GM12801 (cell line): ENCODE measurements around the gene FEN1.

ENCODE experiments used
- TF ChIP-seq, protein P1 (sequence below): IDR thresholded peaks from one replicate; pipeline ENCODE4 v1.5.1; 2011; ENCODE audit warnings: control low read depth; ENCODE audit not compliant: insufficient read length; ENCODE audit errors: extremely low read depth

The FEN1 gene

DNA sequence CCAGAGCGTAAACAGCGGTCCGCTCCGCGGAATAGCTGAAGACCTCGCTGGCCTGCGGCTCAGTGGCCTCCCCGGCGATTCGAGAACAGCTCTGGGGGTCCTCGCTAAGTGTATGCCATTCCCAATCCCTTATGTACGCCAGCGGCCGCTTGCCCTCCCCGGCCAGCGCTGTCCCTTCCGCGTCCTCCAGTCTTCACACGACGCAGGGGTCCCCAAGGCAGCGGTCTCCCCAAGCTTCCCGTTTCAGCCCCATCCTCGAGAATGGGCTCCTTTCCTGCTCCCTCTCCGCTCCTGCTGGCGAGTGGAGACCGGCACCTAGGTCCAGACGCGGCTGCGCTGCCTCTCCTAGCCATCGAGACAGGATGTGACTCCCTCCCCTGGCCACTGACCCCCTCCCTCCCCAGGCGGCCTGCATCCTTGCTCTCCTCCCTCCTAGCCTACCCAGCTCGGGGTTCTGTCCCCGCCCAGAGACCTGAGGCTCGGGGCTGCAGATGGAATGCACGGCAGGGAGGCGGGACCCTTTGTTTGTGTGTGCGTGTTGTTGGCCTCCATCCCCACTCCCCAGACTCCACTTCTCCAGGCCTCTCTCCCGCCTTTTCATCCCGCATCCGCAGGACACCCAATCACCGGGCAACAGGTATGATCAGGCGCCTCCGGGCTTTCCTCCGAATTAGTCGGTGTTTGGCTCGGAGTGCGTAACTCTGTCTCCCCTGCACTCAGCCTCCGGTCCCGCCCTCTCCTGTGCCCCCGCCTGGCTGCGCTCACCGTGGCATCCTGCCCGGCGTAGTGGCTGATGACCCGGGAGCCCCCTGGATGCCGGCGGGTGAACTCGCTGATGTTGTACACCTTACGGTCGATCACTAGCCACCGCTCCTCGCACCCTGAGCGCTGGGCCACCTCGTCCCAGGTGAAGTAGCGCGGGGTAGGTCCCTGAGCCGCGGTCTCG lies 23.4 kb downstream of the FEN1 start:
- TF ChIP-seq, protein P1, sequence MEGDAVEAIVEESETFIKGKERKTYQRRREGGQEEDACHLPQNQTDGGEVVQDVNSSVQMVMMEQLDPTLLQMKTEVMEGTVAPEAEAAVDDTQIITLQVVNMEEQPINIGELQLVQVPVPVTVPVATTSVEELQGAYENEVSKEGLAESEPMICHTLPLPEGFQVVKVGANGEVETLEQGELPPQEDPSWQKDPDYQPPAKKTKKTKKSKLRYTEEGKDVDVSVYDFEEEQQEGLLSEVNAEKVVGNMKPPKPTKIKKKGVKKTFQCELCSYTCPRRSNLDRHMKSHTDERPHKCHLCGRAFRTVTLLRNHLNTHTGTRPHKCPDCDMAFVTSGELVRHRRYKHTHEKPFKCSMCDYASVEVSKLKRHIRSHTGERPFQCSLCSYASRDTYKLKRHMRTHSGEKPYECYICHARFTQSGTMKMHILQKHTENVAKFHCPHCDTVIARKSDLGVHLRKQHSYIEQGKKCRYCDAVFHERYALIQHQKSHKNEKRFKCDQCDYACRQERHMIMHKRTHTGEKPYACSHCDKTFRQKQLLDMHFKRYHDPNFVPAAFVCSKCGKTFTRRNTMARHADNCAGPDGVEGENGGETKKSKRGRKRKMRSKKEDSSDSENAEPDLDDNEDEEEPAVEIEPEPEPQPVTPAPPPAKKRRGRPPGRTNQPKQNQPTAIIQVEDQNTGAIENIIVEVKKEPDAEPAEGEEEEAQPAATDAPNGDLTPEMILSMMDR: no peak

DNA sequence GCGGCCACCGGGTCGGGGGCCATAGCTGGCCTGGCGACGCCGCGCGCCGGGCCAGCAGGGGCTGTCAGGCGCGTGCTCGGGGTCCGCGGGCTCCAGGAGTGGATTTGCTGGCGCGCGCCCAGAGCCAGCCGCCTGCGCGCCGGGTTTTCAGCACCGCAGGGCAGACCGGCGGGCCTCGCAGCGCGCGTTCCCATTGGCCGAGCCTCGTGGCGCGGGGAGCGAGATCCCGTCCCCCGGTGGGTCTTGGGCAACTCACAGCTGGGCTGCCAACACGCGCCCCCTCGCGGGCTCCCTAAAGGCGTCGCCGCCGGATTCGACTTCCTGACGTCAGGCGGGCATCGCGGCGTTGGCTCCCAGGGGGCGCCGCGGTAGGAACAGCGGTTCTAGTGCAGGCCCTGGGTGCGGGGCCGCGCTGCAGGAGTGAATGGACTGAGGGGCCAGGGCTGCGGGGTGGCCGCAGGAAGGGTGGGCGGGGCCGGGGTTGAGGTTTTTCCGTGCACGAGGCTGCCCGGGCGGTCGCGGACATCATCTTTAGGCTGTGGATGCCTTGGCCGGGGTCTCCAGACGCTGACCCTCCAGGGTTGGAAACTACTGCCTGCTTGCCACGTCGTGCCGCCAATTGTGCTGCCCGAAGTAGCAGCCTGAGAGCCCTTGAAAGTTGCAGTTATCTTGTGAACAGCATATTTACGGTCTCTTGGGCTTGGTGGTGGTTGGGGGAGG lies 24.2 kb downstream of the FEN1 start, which contains the start of gene FADS1:
FADS1 (minus strand) TSS at position 268 of the 720 bp plus-strand sequence; CDS start at position 194, 74 bp downstream.
- TF ChIP-seq, protein P1: no peak

DNA sequence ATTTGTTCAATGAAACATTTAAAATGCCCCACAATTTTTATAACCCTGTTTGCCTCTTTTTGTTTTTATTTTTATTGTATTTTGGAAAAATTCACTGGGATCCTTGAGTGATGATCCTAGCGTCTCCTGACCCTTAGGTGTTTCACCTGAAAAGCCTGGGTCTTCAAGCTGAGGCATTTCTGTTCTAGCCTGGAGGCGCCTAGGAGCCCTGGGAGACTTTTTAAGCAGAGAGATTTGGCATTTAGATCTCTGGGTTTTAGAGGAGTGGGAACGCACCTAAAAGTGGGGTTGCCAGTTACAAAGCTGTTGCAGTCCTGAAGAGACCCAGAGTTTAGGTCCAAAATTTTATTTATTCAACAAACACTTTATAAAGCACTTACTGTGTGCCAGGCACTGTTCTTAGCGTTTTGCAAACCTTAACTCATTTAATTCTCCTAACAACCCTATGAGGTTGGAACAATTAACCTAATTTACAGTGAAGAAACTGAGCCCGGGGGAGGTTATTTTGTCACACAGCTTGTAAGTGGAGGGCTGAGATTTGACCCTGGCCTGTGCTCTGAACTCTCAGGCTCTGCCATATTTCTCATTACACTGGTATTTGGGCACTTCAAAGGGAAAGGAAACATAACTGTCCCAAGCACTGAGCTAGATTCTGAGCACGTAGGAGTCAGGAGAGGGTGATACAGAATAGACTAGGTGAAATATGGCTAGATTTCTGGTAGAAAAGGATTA lies 24.9 kb downstream of the FEN1 start:
- TF ChIP-seq, protein P1: no peak

DNA sequence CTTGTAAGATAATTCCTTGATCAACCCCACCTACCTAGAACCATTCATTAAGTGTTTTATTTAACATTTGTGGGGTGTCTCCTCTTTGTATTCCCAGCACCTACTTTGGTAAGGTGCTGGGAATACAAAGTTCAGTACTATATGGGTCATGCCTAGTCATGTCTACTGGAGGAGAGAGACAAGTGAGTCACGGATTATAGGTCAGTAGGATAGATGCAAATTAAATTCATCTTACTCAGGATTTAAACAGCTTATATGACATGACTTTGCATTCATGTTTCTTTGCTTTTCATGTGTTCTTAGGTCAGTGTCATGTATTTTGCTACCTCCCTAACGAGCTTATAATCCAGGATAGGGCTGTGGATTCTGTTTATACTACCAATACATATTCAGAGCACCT lies 27.5 kb downstream of the FEN1 start:
- TF ChIP-seq, protein P1: no peak

DNA sequence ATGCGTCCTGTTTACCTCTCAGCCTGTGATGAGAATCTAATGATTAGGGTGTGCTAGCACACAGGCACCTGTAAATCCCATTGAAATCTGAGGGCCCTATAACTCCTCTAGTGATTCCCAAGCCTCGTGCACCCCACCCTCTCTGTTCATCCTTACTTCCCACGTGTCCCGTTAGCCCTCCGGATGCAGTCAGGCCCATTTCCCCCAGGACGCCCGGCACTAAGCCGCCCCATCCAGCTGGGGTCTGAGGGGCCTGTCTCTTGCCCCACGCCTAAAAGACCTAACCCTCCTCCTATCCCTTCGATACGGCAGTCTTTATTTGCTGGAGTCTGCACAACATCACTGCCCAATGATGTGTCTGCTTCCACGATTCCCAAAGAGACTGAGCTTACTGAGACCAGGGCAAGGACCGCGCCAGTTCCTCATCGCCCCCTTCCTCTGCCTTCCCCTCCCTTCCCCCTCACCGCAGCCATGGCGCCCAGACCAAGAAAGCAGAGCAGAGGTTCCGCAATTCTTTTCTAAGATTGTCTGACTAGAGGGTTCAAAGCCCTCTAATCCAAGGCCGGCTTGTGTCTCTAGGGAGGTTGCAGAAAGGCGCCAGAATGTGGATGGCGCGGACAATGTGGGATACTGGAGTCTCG lies 34.3 kb downstream of the FEN1 start:
- TF ChIP-seq, protein P1: no peak

DNA sequence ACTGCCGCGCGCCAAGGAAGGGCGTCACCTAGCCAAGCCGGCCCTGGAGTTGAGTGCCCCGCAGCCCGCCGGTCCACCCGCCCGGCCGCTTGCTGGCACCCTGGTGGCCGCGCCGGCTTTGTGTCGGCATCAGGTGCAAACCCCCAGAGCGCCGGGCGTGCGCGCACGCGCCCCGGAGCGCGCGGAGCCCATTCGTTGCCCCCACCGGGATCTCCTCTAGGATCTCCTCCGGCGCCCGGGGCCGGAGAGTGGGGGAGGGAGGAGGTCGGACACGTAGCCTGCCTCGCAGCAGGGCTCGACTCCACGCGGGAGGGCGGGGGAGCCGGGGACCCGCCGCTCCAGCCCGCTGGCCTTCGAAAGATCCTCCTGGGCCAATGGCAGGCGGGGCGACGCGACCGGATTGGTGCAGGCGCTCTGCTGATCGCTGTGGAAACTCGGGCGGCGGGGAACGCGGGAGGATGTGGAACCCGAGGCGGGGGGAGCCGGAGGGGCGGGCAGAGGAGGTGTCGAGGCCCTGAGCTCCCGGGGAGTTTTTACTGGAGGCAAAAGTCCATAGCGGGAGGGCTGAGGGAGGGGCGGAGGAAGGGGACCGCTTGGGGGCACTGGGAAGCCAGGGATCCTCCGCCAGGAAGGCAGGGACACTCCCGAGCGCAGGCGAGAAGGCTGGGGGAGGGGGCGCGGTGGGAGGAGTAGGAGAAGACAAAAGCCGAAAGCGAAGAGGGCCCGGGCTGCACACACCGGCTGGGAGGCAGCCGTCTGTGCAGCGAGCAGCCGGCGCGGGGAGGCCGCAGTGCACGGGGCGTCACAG lies 35.1 kb downstream of the FEN1 start, which contains the start of gene FADS2:
FADS2 (plus strand) TSS at position 730 of the 808 bp plus-strand sequence. CDS start 91 bp downstream, outside the sequence.
- TF ChIP-seq, protein P1: no peak
